IMR-90 (cell line): ENCODE data around the gene APP.

ENCODE experiments used
- CEBPB ChIP-seq: IDR thresholded peaks from 2 replicates; pipeline ENCODE4 v1.6.1; 2012; ENCODE audit warnings: low read depth, low read length, improper control_type of control experiment
- POLR2A ChIP-seq: IDR thresholded peaks from 2 replicates; pipeline ENCODE4 v1.6.1; 2012; ENCODE audit warnings: mild to moderate bottlenecking, low read depth, low read length
- RFX5 ChIP-seq: IDR thresholded peaks from 2 replicates; pipeline ENCODE4 v1.8.0; 2012; ENCODE audit warnings: low read depth, mild to moderate bottlenecking, low read length, moderate library complexity
- TF ChIP-seq, protein P1 (sequence below): conservative IDR thresholded peaks from 2 replicates; pipeline ENCODE4 v1.5.1; 2012; ENCODE audit warnings: mild to moderate bottlenecking, low read depth, low read length, improper control_type of control experiment

- TF ChIP-seq, protein P1, sequence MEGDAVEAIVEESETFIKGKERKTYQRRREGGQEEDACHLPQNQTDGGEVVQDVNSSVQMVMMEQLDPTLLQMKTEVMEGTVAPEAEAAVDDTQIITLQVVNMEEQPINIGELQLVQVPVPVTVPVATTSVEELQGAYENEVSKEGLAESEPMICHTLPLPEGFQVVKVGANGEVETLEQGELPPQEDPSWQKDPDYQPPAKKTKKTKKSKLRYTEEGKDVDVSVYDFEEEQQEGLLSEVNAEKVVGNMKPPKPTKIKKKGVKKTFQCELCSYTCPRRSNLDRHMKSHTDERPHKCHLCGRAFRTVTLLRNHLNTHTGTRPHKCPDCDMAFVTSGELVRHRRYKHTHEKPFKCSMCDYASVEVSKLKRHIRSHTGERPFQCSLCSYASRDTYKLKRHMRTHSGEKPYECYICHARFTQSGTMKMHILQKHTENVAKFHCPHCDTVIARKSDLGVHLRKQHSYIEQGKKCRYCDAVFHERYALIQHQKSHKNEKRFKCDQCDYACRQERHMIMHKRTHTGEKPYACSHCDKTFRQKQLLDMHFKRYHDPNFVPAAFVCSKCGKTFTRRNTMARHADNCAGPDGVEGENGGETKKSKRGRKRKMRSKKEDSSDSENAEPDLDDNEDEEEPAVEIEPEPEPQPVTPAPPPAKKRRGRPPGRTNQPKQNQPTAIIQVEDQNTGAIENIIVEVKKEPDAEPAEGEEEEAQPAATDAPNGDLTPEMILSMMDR, result no peak
- no peak for TF ChIP-seq POLR2A
- no peak for TF ChIP-seq RFX5
- TF ChIP-seq CEBPB, result no peak
These were observed 324.8 kb downstream of the APP start for GRCh38 chr21:25845729-25846256.
